ENCODE results near the gene CCL28. TPM values are rescaled to one million over a fixed set of nuclear protein-coding genes. Genes with fewer than 3 reads are reported as not detected.

CCL28 gene
- total RNA-seq, 1 experiment from 2014 or later = not detected

GRCh38 chr5:43421450-43422133, 9.4 kb upstream of the CCL28 start:
- Mint-ChIP-seq H3K9me3 (peaks cover 0 to 5% of the 10 kb centered on the region in 2 experiments; a peak in 4 of 5 replicates), H3K27ac (no peak overlapping the region), H3K36me3 (ENCODE audit: insufficient read depth in 1 of 3, low read depth in 3 of 3) (peaks cover 0 to 2% (median 1%) of the 10 kb centered on the region in 3 experiments; a peak in 2 of 7 replicates), H3K4me3 (no peak overlapping the region), H3K27me3 (ENCODE audit: low read depth) (0 out of 2 replicates have a peak, but pooled peaks cover 3% of the 10 kb centered on the region), H3K4me1 (peaks cover 3% of the 10 kb centered on the region in 2 experiments; a peak in 3 of 4 replicates)
- H3K23ac ChIP-seq (ENCODE audit: insufficient read length, low read depth, low read length) = no peak overlapping the region
- no peak overlapping the region for H2BK12ac ChIP-seq (ENCODE audit: insufficient read length, low read depth, low read length)
- H3K4me2 ChIP-seq (ENCODE audit: insufficient read depth, insufficient read length, low read length) = no peak overlapping the region
- no peak overlapping the region for H4K8ac ChIP-seq (replicated peaks; ENCODE audit: insufficient read length, low read depth, low read length)
- no peak overlapping the region for H3K4ac ChIP-seq (ENCODE audit: low read depth, low read length)
- H4K5ac ChIP-seq (ENCODE audit: insufficient read length, low read depth, low read length) = no peak overlapping the region
- H3K9ac ChIP-seq (ENCODE audit: extremely low read depth, insufficient read length, low read length) = no peak overlapping the region
- no peak overlapping the region for H2BK5ac ChIP-seq (ENCODE audit: insufficient read length, low read length)
- H4K91ac ChIP-seq (ENCODE audit: insufficient read length, low read depth, low read length) = no peak overlapping the region
- no peaks in the 10 kb centered on the region for H3K9me3 ChIP-seq (ENCODE audit: control insufficient read depth, low read depth, low read length)
- no peak overlapping the region for H2BK120ac ChIP-seq (ENCODE audit: low read depth, low read length, poor library complexity, severe bottlenecking)
- H3K79me1 ChIP-seq (ENCODE audit: insufficient read depth, low read depth, low read length, poor library complexity, severe bottlenecking) = no peaks in the 10 kb centered on the region
- DNase-seq = no peak
- H2BK20ac ChIP-seq (ENCODE audit: low read depth, low read length, poor library complexity, severe bottlenecking) = no peak overlapping the region
- H3K14ac ChIP-seq (ENCODE audit: insufficient read depth, low read length) = no peak overlapping the region
- no peak overlapping the region for H3K18ac ChIP-seq (ENCODE audit: insufficient read length, low read depth, low read length)
- no peak overlapping the region for H3T11ph ChIP-seq (ENCODE audit: low read length)
- TF ChIP-seq CTCF (conservative IDR thresholded peaks at IDR 0.05) = no peak
- no CpG with 5 or more reads among the region's 7 CpGs for whole genome bisulfite sequencing (ENCODE audit: extremely low coverage, insufficient read length, low lambda C conversion rate)
- H3K23me2 ChIP-seq (ENCODE audit: insufficient read length, low read depth, low read length, poor library complexity, severe bottlenecking) = no peaks in the 10 kb centered on the region
- no peak overlapping the region for H3K56ac ChIP-seq (ENCODE audit: insufficient read length, low read depth, low read length)
- no peaks in the 10 kb centered on the region for H3K79me2 ChIP-seq (ENCODE audit: insufficient read depth, low read length)
- H2BK15ac ChIP-seq (ENCODE audit: low read depth, low read length) = no peak overlapping the region
- no peak overlapping the region for H2AK5ac ChIP-seq (ENCODE audit: insufficient read length, low read length)
- H3K27me3 ChIP-seq (ENCODE audit: insufficient read depth, low read length) = no peaks in the 10 kb centered on the region
- no peaks in the 10 kb centered on the region; the same call in 1 of the 2 replicates for H3K4me1 ChIP-seq (ENCODE audit: insufficient read depth, low read length)
- H4K20me1 ChIP-seq (ENCODE audit: control insufficient read depth, insufficient read depth, insufficient read length) = no peaks in the 10 kb centered on the region
- H3K27ac ChIP-seq (ENCODE audit: insufficient read length, low read depth, low read length) = no peak overlapping the region
- no peak overlapping the region for H2AFZ ChIP-seq (ENCODE audit: low read length)

Data from H9 (cell line).